MM.1S (cell line): Measurements from ENCODE around the gene CASS4.
"Not testable (repeated sequence)": the region's sequence is repeated elsewhere in the genome, so short reads cannot be mapped to it uniquely, and the experiment has no call there.

Source experiments
- EZH2 ChIP-seq: fragments of 300-600 bp; sonication (generic); optimal IDR thresholded peaks from 2 replicates; pipeline ENCODE3; 2017; ENCODE audit warnings: low read depth, mild to moderate bottlenecking, antibody characterized with exemption, low read length, mixed read lengths
- TF ChIP-seq, protein P1 (sequence below): fragments of 300-600 bp; sonication (generic); IDR thresholded peaks from 2 replicates; pipeline ENCODE4 v1.5.1; 2016; ENCODE audit warnings: antibody characterized with exemption, low read length, mixed read lengths

DNA sequence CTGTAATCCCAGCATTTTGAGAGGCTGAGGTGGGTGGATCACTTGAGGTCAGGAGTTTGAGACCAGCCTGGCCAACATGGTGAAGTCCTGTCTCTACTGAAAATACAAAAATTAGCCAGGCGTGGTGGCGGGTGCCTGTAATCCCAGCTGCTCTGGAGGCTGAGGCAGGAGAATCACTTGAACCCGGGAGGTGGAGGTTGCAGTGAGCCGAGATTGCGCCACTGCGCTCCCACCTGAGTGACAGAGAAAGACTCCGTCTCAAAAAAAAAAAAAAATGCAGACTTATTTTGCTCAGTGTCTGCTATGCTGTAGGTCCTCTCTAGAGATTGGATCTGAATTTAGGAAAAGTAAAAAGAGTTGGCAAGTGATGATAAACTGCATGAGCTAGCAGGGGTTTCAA lies 773 bp upstream of the CASS4 start:
- TF ChIP-seq, protein P1, sequence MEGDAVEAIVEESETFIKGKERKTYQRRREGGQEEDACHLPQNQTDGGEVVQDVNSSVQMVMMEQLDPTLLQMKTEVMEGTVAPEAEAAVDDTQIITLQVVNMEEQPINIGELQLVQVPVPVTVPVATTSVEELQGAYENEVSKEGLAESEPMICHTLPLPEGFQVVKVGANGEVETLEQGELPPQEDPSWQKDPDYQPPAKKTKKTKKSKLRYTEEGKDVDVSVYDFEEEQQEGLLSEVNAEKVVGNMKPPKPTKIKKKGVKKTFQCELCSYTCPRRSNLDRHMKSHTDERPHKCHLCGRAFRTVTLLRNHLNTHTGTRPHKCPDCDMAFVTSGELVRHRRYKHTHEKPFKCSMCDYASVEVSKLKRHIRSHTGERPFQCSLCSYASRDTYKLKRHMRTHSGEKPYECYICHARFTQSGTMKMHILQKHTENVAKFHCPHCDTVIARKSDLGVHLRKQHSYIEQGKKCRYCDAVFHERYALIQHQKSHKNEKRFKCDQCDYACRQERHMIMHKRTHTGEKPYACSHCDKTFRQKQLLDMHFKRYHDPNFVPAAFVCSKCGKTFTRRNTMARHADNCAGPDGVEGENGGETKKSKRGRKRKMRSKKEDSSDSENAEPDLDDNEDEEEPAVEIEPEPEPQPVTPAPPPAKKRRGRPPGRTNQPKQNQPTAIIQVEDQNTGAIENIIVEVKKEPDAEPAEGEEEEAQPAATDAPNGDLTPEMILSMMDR, result not testable (repeated sequence)
- TF ChIP-seq EZH2, result not testable (repeated sequence)
